Activated naive CD8-positive, alpha-beta T cell (primary cell): Measurements from ENCODE around the gene FBXO2.

Experiments used
- H3K27ac Mint-ChIP-seq: one replicate; pipeline ENCODE4 v1.8.0; 2021; ENCODE audit warnings: mixed read lengths
- H3K27me3 Mint-ChIP-seq: one replicate; pipeline ENCODE4 v1.8.0; 2021; ENCODE audit warnings: mixed read lengths
- H3K36me3 Mint-ChIP-seq: one replicate; pipeline ENCODE4 v1.8.0; 2021; ENCODE audit warnings: mixed read lengths
- H3K4me1 Mint-ChIP-seq: one replicate; pipeline ENCODE4 v1.8.0; 2021; ENCODE audit warnings: low read depth, mixed read lengths
- H3K4me3 Mint-ChIP-seq: one replicate; pipeline ENCODE4 v1.8.0; 2021; ENCODE audit warnings: mild to moderate bottlenecking, mixed read lengths
- H3K9me3 Mint-ChIP-seq: one replicate; pipeline ENCODE4 v1.8.0; 2021; ENCODE audit warnings: low read depth, mixed read lengths

FBXO2 gene

DNA sequence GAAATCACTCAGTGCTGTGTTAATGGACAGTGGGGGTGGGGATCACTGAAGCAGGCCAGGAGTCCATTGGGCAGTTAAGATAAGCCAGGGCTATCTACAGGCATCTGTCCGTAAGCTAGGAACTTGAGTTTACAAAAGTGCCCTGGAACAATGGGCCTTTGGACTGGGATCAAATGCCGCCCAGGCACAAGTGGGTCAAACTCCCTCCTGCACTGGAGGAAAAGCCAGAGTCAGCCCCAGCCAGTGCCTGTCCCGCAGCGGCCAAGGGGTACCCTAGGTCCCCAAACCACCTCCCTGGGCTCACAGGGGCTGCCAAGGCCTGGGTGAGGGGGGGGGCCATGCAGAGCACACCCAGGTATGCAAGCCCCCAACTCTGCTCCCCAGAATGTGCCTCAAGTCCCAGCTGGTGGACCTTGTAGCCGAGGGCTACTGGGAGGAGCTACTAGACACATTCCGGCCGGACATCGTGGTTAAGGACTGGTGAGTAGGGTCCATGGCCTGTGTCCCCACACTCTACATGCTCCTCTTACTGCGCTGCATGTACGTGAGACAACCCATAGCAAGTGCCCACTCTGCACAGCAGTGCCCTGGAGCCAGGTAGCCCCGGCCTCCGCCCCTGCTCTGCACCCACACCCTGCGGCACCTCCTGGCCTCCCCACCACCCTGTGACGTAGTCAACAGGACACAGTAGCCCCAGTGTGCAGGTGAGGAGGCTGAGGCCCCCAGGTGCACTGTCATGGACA, 17.5 kb upstream of the FBXO2 start:
- H3K36me3 Mint-ChIP-seq = no peaks in the 10 kb centered on the region
- no peaks in the 10 kb centered on the region for H3K27me3 Mint-ChIP-seq
- H3K4me1 Mint-ChIP-seq = no peaks in the 10 kb centered on the region
- no peak overlapping the region for H3K4me3 Mint-ChIP-seq
- H3K9me3 Mint-ChIP-seq = no peaks in the 10 kb centered on the region
- no peak overlapping the region for H3K27ac Mint-ChIP-seq

GRCh38 chr1:11671205-11671543, 16.9 kb upstream of the FBXO2 start:
- H3K9me3 Mint-ChIP-seq = no peaks in the 10 kb centered on the region
- H3K36me3 Mint-ChIP-seq = no peaks in the 10 kb centered on the region
- no peak overlapping the region for H3K4me3 Mint-ChIP-seq
- no peaks in the 10 kb centered on the region for H3K4me1 Mint-ChIP-seq
- no peak overlapping the region for H3K27ac Mint-ChIP-seq
- no peaks in the 10 kb centered on the region for H3K27me3 Mint-ChIP-seq

GRCh38 chr1:11670747-11671146, 16.5 kb upstream of the FBXO2 start:
- Mint-ChIP-seq H3K27ac (no peak overlapping the region), H3K4me3 (no peak overlapping the region), H3K4me1 (no peaks in the 10 kb centered on the region), H3K27me3 (no peaks in the 10 kb centered on the region), H3K36me3 (no peaks in the 10 kb centered on the region), H3K9me3 (no peaks in the 10 kb centered on the region)

DNA sequence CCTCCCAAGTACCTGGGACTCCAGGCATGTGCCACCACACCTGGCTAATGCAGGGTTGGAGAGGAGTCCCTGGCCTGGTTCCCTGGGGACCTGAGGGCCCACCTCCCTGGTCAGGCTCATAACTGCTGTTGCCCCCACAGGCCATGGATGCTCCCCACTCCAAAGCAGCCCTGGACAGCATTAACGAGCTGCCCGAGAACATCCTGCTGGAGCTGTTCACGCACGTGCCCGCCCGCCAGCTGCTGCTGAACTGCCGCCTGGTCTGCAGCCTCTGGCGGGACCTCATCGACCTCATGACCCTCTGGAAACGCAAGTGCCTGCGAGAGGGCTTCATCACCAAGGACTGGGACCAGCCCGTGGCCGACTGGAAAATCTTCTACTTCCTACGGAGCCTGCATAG, 14.3 kb upstream of the FBXO2 start:
- Mint-ChIP-seq H3K4me3 (no peak overlapping the region), H3K36me3 (no peaks in the 10 kb centered on the region), H3K27ac (no peak overlapping the region), H3K27me3 (no peaks in the 10 kb centered on the region), H3K9me3 (no peaks in the 10 kb centered on the region), H3K4me1 (no peaks in the 10 kb centered on the region)

DNA sequence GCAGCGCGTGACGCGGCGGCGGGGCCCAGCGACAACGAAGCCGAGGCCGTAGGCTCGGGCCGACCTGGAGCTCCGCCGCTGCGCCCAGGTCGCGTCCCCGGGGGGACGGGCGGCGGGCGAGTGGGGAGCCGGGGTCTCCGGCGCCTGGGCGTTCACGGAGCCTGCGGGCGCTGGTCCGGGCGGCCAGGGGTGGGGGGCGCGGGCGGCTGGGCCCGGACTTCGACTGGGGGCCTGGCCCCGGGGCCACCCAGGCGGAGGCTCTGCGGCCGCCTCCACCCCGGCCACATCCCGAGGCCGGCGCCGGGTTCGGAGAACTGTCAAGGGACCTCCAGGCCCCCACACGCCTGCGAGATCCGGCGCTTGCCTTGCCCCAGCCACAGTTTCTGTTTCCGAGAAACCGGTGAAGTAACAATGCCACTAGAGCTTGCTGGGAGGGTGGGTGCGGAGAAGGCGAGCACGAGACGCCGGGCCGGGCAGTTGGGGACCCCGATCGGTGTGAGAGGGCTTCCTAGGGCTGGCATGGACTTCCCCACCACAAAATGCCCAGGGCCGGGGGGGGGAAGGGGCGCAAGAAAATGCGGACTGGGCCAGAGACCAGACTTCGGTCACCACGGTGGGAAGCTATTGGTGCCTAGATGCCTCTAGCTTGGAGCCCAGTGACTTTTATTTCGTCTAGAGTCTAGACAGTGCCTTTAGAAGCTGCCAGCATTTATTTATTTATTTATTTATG, 10.3 kb upstream of the FBXO2 start:
- H3K27me3 Mint-ChIP-seq = no peaks in the 10 kb centered on the region
- no peaks in the 10 kb centered on the region for H3K9me3 Mint-ChIP-seq
- H3K4me1 Mint-ChIP-seq = no peaks in the 10 kb centered on the region
- peak overlapping the region; percentile 80 for H3K27ac Mint-ChIP-seq
- H3K36me3 Mint-ChIP-seq = peaks cover 2% of the 10 kb centered on the region
- H3K4me3 Mint-ChIP-seq = peak overlapping the region; percentile 85

DNA sequence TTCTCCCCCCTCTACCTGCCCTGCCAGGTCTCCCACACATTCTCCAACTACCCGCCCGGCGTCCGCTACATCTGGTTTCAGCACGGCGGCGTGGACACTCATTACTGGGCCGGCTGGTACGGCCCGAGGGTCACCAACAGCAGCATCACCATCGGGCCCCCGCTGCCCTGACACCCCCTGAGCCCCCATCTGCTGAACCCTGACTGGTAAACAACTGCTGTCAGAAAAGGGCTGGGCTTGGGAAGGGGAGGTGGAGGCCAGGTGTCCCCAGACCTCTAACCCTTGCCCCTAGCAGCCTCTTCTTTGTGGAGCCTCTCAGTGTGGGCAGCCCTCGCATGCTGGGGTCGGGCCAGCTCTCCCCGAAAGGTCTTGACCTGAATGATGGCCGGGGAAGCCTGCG, 6.9 kb upstream of the FBXO2 start:
- H3K27me3 Mint-ChIP-seq = no peaks in the 10 kb centered on the region
- no peak overlapping the region for H3K27ac Mint-ChIP-seq
- no peaks in the 10 kb centered on the region for H3K4me1 Mint-ChIP-seq
- peaks cover 2% of the 10 kb centered on the region for H3K36me3 Mint-ChIP-seq
- H3K4me3 Mint-ChIP-seq = no peak overlapping the region
- no peaks in the 10 kb centered on the region for H3K9me3 Mint-ChIP-seq

GRCh38 chr1:11659748-11660147, 5.5 kb upstream of the FBXO2 start:
- H3K27me3 Mint-ChIP-seq = no peaks in the 10 kb centered on the region
- H3K27ac Mint-ChIP-seq = no peak overlapping the region
- H3K4me1 Mint-ChIP-seq = peaks cover 6% of the 10 kb centered on the region
- H3K9me3 Mint-ChIP-seq = no peaks in the 10 kb centered on the region
- H3K36me3 Mint-ChIP-seq = peaks cover 2% of the 10 kb centered on the region
- no peak overlapping the region for H3K4me3 Mint-ChIP-seq

GRCh38 chr1:11658542-11658941, 4.3 kb upstream of the FBXO2 start:
- H3K9me3 Mint-ChIP-seq = no peaks in the 10 kb centered on the region
- no peak overlapping the region for H3K4me3 Mint-ChIP-seq
- H3K36me3 Mint-ChIP-seq = peaks cover 2% of the 10 kb centered on the region
- no peaks in the 10 kb centered on the region for H3K27me3 Mint-ChIP-seq
- H3K27ac Mint-ChIP-seq = no peak overlapping the region
- H3K4me1 Mint-ChIP-seq = peaks cover 6% of the 10 kb centered on the region

GRCh38 chr1:11657654-11658053, 3.4 kb upstream of the FBXO2 start:
- H3K9me3 Mint-ChIP-seq = no peaks in the 10 kb centered on the region
- no peak overlapping the region for H3K4me3 Mint-ChIP-seq
- H3K27me3 Mint-ChIP-seq = no peaks in the 10 kb centered on the region
- peaks cover 6% of the 10 kb centered on the region for H3K4me1 Mint-ChIP-seq
- peaks cover 2% of the 10 kb centered on the region for H3K36me3 Mint-ChIP-seq
- H3K27ac Mint-ChIP-seq = no peak overlapping the region

GRCh38 chr1:11654939-11655808, 945 bp upstream of the FBXO2 start:
- no peaks in the 10 kb centered on the region for H3K27me3 Mint-ChIP-seq
- peaks cover 15% of the 10 kb centered on the region for H3K4me1 Mint-ChIP-seq
- H3K27ac Mint-ChIP-seq = no peak overlapping the region
- peaks cover 2% of the 10 kb centered on the region for H3K36me3 Mint-ChIP-seq
- H3K4me3 Mint-ChIP-seq = peak overlapping the region; percentile 75
- no peaks in the 10 kb centered on the region for H3K9me3 Mint-ChIP-seq

GRCh38 chr1:11653861-11654136, 430 bp downstream of the FBXO2 start:
- Mint-ChIP-seq H3K36me3 (no peaks in the 10 kb centered on the region), H3K4me3 (peak overlapping the region; percentile 38), H3K27ac (no peak overlapping the region), H3K27me3 (no peaks in the 10 kb centered on the region), H3K9me3 (no peaks in the 10 kb centered on the region), H3K4me1 (peaks cover 19% of the 10 kb centered on the region)

GRCh38 chr1:11653101-11653860, 948 bp downstream of the FBXO2 start:
- no peak overlapping the region for H3K27ac Mint-ChIP-seq
- peak overlapping the region; percentile 38 for H3K4me3 Mint-ChIP-seq
- H3K9me3 Mint-ChIP-seq = no peaks in the 10 kb centered on the region
- H3K27me3 Mint-ChIP-seq = no peaks in the 10 kb centered on the region
- no peaks in the 10 kb centered on the region for H3K36me3 Mint-ChIP-seq
- H3K4me1 Mint-ChIP-seq = peaks cover 21% of the 10 kb centered on the region

GRCh38 chr1:11652203-11652780, 1.9 kb downstream of the FBXO2 start:
- H3K4me3 Mint-ChIP-seq = peak overlapping the region; percentile 54
- H3K4me1 Mint-ChIP-seq = peaks cover 21% of the 10 kb centered on the region
- no peak overlapping the region for H3K27ac Mint-ChIP-seq
- H3K36me3 Mint-ChIP-seq = no peaks in the 10 kb centered on the region
- no peaks in the 10 kb centered on the region for H3K9me3 Mint-ChIP-seq
- no peaks in the 10 kb centered on the region for H3K27me3 Mint-ChIP-seq

- peak overlapping the region; percentile 65 for H3K4me3 Mint-ChIP-seq
- peak overlapping the region; percentile 46 for H3K27ac Mint-ChIP-seq
Observed at GRCh38 chr1:11651017-11651416, 3.2 kb downstream of the FBXO2 start.

More at GRCh38 chr1:11651017-11651416, 3.2 kb downstream of the FBXO2 start:
- Mint-ChIP-seq H3K36me3 (no peaks in the 10 kb centered on the region), H3K9me3 (no peaks in the 10 kb centered on the region), H3K4me1 (peaks cover 20% of the 10 kb centered on the region), H3K27me3 (no peaks in the 10 kb centered on the region)
